AG09319 (cell line): ENCODE results near the gene SMYD3.

Experiments used
- DNase-seq: peaks from one replicate; pipeline ENCODE4 v3.0.0-alpha.2; 2010; ENCODE audit warnings: low read depth; ENCODE audit errors: extremely low read depth
- TF ChIP-seq, protein P1 (sequence below): IDR thresholded peaks from 2 replicates; pipeline ENCODE4 v1.5.1; 2011; ENCODE audit warnings: low read depth, mild to moderate bottlenecking, inconsistent platforms, low read length, moderate library complexity

SMYD3 gene

DNA sequence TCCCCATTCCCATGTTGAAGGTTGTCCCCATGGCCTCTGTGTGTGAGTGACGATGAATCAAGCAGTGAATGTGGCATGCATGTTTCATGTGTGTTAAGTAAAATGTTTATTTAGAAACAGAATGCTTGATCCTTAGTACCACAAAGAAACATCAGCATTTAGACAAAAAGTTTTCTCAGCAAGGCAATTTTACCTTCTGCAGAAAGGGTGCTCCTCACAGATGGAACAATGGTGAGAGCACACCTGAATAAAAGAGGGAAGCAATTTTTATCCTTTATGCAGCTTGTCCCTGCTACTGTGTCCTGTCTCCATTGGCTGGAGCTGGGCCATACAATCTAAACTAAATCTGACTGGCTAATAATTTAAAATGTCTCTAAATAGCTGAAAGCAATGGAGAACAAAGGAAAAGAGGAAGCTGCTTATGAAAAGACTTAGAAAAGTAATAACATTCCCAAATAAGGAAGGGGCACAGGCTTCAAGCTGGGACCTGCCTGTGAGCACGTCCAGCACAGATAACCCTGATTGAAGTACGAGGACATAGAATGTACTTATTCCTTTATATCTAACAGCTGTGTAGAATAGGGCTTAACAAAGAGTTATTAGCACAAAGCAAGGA, 8.4 kb upstream of the SMYD3 start:
- DNase-seq = no peak
- TF ChIP-seq, protein P1, sequence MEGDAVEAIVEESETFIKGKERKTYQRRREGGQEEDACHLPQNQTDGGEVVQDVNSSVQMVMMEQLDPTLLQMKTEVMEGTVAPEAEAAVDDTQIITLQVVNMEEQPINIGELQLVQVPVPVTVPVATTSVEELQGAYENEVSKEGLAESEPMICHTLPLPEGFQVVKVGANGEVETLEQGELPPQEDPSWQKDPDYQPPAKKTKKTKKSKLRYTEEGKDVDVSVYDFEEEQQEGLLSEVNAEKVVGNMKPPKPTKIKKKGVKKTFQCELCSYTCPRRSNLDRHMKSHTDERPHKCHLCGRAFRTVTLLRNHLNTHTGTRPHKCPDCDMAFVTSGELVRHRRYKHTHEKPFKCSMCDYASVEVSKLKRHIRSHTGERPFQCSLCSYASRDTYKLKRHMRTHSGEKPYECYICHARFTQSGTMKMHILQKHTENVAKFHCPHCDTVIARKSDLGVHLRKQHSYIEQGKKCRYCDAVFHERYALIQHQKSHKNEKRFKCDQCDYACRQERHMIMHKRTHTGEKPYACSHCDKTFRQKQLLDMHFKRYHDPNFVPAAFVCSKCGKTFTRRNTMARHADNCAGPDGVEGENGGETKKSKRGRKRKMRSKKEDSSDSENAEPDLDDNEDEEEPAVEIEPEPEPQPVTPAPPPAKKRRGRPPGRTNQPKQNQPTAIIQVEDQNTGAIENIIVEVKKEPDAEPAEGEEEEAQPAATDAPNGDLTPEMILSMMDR = no peak

DNA sequence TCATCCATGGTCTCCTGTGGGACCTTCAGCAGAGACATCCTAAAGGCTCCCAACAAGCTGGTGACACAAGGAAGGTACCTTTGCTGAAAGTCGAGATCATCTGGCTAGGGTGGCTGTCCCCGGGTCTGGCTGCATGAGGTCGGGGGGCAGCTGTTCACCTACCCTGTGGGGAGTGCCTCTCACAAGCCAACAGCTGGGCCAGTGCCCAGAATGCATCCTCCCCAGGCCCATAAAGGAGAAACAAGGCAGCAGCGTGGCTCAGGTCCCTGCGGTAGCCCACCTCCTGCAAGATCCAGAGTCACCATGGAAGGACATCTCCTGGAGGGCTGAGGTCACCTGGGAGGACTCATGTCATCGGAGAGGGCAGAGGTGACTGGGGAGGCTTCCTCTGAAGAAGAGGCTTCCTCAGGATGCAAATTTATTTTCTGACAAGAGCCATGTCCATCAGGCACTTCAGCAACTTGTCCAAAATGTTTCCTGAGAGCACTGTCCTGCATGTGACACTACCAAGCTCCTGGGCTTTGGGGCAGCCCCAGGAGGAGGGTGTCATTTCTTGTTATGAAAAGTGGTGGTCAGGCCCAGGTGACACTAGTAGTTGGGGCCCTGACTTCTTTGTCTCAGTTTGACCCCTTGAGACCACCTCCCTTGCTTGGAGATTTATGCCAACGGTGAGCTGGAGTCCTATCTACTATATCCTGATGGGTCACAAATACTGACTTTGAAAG, 6.7 kb upstream of the SMYD3 start:
- DNase-seq = no peak
- TF ChIP-seq, protein P1 = no peak

DNA sequence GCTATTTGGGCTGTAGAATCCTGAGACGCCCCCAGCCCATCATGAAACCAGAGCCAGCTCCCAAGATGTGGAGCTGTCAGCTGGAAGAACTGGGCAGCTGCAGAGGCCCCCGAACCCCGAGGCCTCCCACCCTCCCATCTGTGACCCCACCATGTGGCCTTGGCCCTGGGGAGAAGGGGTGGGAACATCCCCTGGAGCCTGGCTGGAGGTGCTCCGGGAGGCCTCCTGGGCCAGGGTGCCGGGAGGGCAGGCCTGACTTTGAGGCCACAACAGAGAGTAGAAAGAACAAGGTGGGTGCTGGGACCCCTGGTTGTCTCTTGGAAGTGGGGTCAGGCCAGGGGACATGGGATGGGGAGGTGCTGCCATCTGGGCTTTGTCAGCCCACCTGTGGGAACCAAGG, 6.0 kb upstream of the SMYD3 start:
- TF ChIP-seq, protein P1 = no peak
- no peak for DNase-seq

DNA sequence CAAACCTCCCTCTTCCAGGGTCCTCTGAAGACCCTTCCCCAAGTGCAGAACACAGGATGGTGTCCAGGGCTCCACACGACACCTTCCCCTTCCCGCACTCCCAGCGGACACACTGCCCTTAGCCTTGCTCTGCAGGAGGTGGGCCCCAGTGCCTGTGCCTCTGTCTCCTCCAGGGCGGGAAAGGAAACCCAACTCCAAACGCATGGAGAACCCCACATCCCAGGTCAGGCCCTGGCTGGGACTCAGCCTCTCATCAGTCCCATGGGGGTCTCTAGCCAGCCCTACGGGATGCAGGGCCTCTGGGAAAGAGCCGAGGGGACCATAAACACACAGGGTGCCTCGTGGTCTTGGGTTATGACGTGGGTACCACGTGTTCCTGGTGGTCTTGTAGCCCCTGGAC, 5.6 kb upstream of the SMYD3 start:
- DNase-seq = no peak

DNA sequence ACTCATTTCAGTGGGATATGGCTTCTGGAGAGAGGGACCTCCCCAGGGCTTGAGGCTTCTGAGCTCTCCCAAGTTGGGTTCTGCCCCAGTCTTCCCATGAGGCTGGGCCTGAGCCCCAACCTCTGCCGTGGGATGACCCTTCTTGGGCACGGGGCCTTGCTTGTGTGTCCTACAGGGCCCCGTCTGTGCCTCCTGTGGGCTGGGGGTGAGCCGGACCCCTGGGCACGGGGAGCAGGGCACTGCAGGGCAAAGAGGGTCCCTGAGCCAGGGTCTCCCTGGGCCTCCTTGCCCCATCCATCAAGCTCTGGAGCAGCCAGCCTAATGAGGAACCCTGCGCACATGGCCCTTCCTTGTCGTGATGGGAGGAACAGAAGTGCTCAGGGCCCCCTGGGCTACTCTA, 5.2 kb upstream of the SMYD3 start:
- TF ChIP-seq, protein P1 = no peak
- no peak for DNase-seq

More for the DNA sequence above, 5.6 kb upstream of the SMYD3 start:
- TF ChIP-seq, protein P1 = no peak

DNA sequence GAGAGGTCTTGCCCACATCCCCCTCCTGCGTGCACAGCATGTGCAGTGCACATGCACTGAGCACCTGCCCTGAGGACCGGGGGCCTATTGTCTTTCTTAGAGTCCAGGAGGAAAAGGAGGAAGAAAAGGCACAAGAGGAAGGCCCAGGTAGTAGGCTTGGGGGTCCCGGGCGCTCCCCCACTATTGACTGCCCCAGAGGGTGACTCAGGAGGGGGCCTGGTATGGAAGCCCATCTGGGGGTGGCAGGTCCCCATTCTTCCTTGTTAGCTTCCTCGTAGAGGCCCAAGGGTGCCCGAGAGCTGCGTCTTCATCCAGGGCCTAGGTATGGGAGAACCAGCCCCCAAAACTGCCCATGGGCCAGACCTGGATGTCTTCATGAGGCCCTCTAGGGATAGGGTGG, 4.1 kb upstream of the SMYD3 start:
- TF ChIP-seq, protein P1 = no peak

More for the DNA sequence above, 4.1 kb upstream of the SMYD3 start:
- no peak for DNase-seq
